AG04449 (cell line): Measurements from ENCODE around the gene C2CD4C.

ENCODE experiments used
- CTCF ChIA-PET: fragments of 350-600 bp; formaldehyde crosslinking; extraction: SDS; loops from one replicate; lab custom pipeline; 2021; ENCODE audit warnings: antibody characterized with exemption; lab: Yijun Ruan, JAX
- POLR2A ChIA-PET: fragments of 400-600, 350-600 bp; formaldehyde crosslinking; extraction: SDS; loops from one replicate; lab custom pipeline; 2020; ENCODE audit warnings: antibody characterized with exemption, inconsistent platforms; lab: Yijun Ruan, JAX
- DNase-seq: peaks from one replicate; pipeline ENCODE4 v3.0.0-alpha.2; 2010; ENCODE audit warnings: low read depth, low spot score
- H3K4me3 ChIP-seq: 2 replicates; pipeline ENCODE4 v1.5.1; 2011; ENCODE audit warnings: low read depth, mild to moderate bottlenecking, control low read depth, low read length
- TF ChIP-seq, protein P1 (sequence below): IDR thresholded peaks from one replicate; pipeline ENCODE4 v1.5.1; 2011; ENCODE audit warnings: mild to moderate bottlenecking, moderate library complexity, low read length, control low read depth, inconsistent platforms; ENCODE audit not compliant: insufficient read depth; ENCODE audit errors: missing control alignments

Gene C2CD4C

DNA sequence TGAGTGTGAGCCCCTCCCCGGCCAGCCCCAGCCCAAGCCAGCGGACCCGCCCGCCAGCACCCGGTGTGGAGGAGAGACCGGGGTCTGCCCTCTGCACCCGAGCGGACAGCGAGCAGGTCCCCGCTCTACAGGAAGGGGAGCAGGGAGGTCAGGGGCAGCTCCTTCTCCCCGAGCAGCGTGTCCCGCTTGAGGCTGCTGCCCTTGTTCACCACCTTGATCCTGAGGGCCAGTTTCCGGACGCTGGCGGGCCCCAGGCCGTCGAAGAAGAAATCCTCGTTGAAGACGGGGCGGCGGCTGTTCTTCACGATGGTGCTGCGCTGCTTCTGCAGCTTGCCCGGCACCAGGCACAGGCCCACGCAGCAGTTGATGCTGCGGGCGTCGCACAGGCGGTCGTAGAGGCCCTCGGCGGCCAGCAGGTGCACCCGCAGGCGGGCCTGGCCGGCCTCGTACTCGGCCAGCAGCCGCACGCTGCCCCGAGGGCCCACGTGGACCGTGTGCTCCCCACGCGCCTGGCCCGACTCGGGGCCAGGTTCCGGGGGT lies 1.9 kb downstream of the C2CD4C start:
- POLR2A ChIA-PET = no interaction called here
- CTCF ChIA-PET = no interaction called here

DNA sequence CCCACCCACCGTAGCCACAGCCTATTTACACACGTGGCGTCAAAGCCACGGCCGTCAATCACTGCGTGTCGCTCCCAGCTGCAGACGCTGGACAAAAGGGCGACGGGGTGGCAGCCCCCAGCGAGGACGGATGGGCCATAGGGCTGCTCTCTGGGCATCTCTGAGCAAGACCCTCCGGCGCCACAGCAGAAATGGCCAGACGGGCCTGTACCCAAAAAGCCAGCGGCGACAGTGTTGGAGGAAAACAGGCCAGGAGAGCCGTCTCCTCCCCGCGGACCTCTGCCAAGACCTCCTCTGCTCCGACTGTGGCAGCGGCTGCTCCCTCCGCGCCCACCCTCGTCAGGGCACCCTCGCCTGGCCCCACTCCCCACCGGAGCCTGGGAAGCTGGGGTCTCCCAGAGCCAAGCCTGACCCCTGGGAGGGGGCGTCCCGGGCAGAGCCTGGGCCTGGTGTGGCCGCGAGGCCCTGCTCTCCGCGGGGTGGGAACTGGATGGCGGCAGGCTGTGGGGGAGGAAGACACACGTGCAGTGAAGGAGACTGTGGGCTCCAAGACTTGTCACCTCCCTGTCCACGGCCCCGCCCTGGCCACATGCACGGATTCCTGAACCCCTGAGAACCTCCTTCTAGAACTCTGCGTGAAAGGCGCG lies 2.7 kb downstream of the C2CD4C start:
- no peak overlapping the region for H3K4me3 ChIP-seq
- POLR2A ChIA-PET = no interaction called here
- TF ChIP-seq, protein P1, sequence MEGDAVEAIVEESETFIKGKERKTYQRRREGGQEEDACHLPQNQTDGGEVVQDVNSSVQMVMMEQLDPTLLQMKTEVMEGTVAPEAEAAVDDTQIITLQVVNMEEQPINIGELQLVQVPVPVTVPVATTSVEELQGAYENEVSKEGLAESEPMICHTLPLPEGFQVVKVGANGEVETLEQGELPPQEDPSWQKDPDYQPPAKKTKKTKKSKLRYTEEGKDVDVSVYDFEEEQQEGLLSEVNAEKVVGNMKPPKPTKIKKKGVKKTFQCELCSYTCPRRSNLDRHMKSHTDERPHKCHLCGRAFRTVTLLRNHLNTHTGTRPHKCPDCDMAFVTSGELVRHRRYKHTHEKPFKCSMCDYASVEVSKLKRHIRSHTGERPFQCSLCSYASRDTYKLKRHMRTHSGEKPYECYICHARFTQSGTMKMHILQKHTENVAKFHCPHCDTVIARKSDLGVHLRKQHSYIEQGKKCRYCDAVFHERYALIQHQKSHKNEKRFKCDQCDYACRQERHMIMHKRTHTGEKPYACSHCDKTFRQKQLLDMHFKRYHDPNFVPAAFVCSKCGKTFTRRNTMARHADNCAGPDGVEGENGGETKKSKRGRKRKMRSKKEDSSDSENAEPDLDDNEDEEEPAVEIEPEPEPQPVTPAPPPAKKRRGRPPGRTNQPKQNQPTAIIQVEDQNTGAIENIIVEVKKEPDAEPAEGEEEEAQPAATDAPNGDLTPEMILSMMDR = no peak
- DNase-seq = no peak
- CTCF ChIA-PET = no interaction called here

More for the DNA sequence above, 1.9 kb downstream of the C2CD4C start:
- no peak for DNase-seq
- no peak overlapping the region for H3K4me3 ChIP-seq
- TF ChIP-seq, protein P1 = no peak

DNA sequence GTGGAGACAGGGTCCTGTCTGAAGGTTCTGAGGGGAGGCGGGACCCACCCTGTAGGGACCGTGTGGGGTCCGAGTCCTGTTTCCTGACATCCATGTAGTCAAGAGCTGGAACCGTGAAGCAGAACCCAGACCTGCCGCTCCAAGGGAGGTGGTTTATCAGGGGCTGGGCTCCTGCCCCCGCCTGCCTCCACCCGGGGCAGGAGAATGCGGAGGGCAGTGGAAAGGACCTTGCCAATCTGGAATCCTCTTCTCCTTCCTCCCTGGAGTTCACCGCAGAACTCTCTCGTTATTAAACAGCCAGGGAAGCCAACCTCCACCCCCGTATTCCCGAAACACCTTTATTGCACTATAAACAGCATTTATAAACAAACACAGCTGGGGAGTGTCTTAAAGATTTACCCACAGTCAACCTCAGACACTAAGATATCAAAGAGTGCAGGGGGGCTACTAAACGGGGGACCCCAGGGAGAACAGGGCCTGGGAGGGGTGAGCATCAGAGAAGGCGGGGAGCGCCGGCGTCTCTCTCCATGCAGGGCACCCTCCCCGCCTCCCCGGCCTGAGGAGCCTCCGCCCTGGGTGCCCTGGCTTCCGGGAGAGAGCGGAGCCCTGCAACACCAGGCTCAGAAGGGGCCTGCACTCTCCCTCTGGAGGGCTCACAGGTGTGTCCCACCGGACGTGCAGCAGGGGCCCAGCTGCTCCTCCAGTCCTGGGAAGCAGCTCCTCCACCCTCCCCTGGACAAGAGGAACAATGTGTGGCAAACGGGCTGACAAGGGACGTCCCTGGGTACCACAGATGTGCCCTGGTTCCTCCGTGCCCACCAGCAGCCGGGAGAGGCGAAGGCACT lies 3.6 kb downstream of the C2CD4C start:
- no peak for DNase-seq
- TF ChIP-seq, protein P1 = no peak
- ChIA-PET CTCF (no interaction called here), POLR2A (no interaction called here)
- no peak overlapping the region for H3K4me3 ChIP-seq

DNA sequence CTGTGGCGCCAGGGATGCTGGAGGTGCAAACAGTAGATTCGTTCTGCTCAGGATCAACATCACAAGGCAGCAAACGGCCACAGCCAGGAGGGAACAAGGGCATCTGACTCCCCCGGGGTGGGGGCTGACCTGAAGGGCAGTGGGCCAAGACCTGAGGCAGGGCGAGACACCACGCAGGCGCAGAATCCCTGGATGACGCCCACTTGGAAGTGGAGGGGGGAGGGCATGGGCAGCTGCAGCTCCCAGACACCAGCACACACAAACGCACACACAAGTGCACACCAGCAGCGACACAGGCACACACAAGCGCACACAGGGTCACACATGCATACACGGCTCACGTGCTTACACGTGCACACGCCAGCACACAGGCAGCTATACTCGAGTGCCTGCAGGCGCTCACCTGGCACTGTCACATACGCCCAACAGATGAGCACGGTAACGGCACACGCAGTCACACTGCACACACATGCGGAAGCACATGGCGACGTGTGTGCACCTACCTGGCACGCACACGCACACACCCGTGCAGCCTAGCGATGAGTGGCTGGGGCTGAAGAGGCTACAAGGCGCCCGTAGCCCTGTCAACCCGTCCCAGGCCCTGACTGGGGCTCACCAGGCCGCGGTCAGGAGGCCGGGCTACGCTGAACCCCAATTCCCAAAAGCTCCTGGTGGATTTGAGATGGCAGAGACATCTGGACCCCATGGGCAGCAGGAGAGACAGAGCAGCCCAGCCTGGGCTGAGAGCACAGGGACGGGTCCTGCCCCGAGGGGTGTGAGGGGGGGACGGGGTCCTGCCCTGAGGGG lies 5.5 kb downstream of the C2CD4C start:
- POLR2A ChIA-PET = no interaction called here
- DNase-seq = no peak

DNA sequence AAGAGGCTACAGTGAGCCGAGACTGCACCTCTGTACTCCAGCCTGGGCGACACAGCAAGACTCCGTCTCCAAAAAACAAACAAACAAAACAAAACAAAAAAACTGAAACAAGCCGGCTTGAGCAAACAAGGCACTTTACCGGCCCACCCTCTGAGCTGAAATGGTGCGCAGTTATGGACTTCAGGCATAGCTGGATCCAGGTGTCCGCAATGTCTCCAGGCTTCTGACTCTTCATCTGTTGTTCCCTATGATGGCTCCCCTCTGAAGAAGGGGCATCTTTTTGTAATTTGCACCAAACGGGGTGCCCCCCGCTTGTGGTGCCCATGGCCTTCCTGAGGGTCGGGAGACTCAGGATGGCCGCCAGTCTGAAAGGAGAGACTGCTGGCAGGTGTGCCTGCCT lies 6.2 kb downstream of the C2CD4C start:
- DNase-seq = no peak
- TF ChIP-seq, protein P1 = no peak
- ChIA-PET POLR2A (interaction anchor here (1.0 kb wide), 1 partner anchor 77 kb away, joined by 3 read pairs; no protein-coding TSS in a partner anchor), CTCF (no interaction called here)
- no peak overlapping the region for H3K4me3 ChIP-seq

More for the DNA sequence above, 5.5 kb downstream of the C2CD4C start:
- no peak overlapping the region for H3K4me3 ChIP-seq
- CTCF ChIA-PET = no interaction called here
- TF ChIP-seq, protein P1 = no peak
